Gastroesophageal sphincter (tissue), 4 donors: ENCODE data around the gene SEZ6L2. TPM values are rescaled to one million over a fixed set of nuclear protein-coding genes. Genes with fewer than 3 reads are reported as not detected.

Experiments
- ATAC-seq: fragments of 150-250 bp; one replicate; pipeline ENCODE4 v1.9.1; 2016; ENCODE audit warnings: mild to moderate bottlenecking, moderate library complexity
- H3K27ac ChIP-seq, 4 donors: fragments of 200-600 bp; sonication (generic) in 3 of 4; 1 replicate in 3 of 4; 2 replicates in 1 of 4; pipeline ENCODE4 v1.5.1; 2016 to 2019
- H3K27me3 ChIP-seq: fragments of 200-600 bp; sonication (generic); one replicate; pipeline ENCODE4 v1.5.1; 2019
- H3K36me3 ChIP-seq, 2 donors: fragments of 200-600 bp; sonication (generic); one replicate each; pipeline ENCODE4 v1.5.1; 2019; ENCODE audit warnings: control low read depth in 1 of 2
- H3K4me1 ChIP-seq, 3 donors: fragments of 200-600 bp; sonication (generic); 1 replicate in 2 of 3; 2 replicates in 1 of 3; pipeline ENCODE4 v1.5.1; 2016 to 2019; ENCODE audit warnings: control low read depth in 2 of 3
- H3K4me3 ChIP-seq, 2 donors: fragments of 200-600 bp; sonication (generic); one replicate each; pipeline ENCODE4 v1.5.1; 2019; ENCODE audit warnings: mild to moderate bottlenecking in 1 of 2, moderate library complexity in 1 of 2
- H3K9me3 ChIP-seq, 3 donors: fragments of 200-600 bp; sonication (generic); one replicate each; pipeline ENCODE4 v1.5.1; 2017 to 2019; ENCODE audit warnings: control low read depth in 2 of 3
- EP300 ChIP-seq: sonication (generic); formaldehyde crosslinking; IDR thresholded peaks from one replicate; pipeline ENCODE4 v1.6.1; 2017; ENCODE audit warnings: antibody characterized with exemption, mild to moderate bottlenecking
- POLR2A ChIP-seq, 2 donors: fragments of 450-650 bp; IDR thresholded peaks; one replicate each; pipeline ENCODE4 v1.6.1; 2017; ENCODE audit warnings: antibody characterized with exemption in 2 of 2, mild to moderate bottlenecking in 2 of 2, moderate library complexity in 1 of 2
- POLR2AphosphoS5 ChIP-seq: sonication (generic); formaldehyde crosslinking; IDR thresholded peaks from one replicate; pipeline ENCODE4 v1.6.1; 2017; ENCODE audit warnings: antibody characterized with exemption
- WGBS, 2 donors: methylation state at CpG; one replicate each; pipeline ENCODE4 v1.1.5; 2018; ENCODE audit warnings: low coverage in 1 of 2; 5-methylcytosine and 5-hydroxymethylcytosine counted together
- total RNA-seq, 4 donors: library from RNA; depleted of rRNA; stranded (reverse); fragments of >200 nt; gene quantifications; one replicate each; pipeline ENCODE4 v1.1.0, GENCODE V29; 2016
- TF ChIP-seq, protein P1 (sequence below), 4 experiments: fragments of 200-600 bp in 2 of 4; fragments of 450-650 bp in 2 of 4; sonication (generic) in 1 of 4; IDR thresholded peaks; one replicate each; pipeline ENCODE4 v1.5.1; 2017 to 2019; ENCODE audit warnings: antibody characterized with exemption in 4 of 4, mild to moderate bottlenecking in 2 of 4, moderate library complexity in 2 of 4

The SEZ6L2 gene
- total RNA-seq, 4 donors from 2014 or later: 1.1 to 1.6 (median 1.1) TPM; not detected in 1

DNA sequence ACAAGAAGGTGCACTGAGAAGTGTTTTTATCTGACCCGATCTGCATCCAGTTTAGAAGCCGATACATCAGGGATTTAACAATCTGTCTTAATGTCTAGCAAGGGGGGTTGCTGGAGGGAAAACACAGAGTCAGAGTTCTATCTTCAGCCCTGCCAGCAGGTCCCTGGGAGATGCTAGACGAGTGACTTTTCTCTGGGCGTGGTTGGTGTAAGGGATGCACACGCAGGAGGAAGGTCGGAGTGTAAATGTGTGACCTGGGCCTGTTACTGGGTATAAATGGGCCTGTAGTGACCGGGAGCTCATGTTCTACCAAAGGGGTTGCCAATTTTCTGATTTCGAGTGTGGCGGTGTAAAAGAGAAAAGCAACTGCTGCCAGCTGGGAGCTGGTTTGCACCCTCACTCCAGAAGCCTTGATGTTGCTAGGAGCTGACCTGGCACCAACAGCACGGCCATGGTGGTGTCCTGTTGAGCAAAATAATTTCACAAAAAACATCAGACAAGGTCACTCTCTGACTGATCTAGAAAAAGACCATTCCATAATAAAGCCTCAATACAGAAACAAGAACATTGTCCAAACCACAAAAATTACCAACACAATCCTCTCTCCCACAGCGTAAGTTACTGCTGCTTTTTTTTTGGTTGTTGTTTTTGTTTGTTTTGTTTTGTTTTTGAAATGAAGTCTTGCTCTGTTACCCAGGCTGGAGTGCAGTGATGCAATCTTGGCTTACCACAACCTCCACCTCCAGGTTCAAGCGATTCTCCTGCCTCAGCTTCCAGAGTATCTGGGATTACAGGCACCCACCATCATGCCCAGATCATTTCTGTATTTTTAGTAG is 27.9 kb upstream of the SEZ6L2 start:
- no peaks in the 10 kb centered on the region for H3K27me3 ChIP-seq

GRCh38 chr16:29926711-29927052 is 27.3 kb upstream of the SEZ6L2 start:
- Histone ChIP-seq H3K27me3 (no peaks in the 10 kb centered on the region), H3K4me1 (peaks cover 0 to 36% (median 15%) of the 10 kb centered on the region in 3 donors), H3K4me3 (peak overlapping the region; percentile 75 to 98), H3K27ac (peak overlapping the region; percentile 36 to 94 (median 92)), H3K36me3 (peaks cover 0 to 15% of the 10 kb centered on the region in 2 donors), H3K9me3 (no peaks in the 10 kb centered on the region)
- TF ChIP-seq, protein P1, sequence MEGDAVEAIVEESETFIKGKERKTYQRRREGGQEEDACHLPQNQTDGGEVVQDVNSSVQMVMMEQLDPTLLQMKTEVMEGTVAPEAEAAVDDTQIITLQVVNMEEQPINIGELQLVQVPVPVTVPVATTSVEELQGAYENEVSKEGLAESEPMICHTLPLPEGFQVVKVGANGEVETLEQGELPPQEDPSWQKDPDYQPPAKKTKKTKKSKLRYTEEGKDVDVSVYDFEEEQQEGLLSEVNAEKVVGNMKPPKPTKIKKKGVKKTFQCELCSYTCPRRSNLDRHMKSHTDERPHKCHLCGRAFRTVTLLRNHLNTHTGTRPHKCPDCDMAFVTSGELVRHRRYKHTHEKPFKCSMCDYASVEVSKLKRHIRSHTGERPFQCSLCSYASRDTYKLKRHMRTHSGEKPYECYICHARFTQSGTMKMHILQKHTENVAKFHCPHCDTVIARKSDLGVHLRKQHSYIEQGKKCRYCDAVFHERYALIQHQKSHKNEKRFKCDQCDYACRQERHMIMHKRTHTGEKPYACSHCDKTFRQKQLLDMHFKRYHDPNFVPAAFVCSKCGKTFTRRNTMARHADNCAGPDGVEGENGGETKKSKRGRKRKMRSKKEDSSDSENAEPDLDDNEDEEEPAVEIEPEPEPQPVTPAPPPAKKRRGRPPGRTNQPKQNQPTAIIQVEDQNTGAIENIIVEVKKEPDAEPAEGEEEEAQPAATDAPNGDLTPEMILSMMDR (IDR thresholded peaks at IDR 0.05): no peak
- TF ChIP-seq EP300 (no peak), POLR2A (IDR thresholded peaks at IDR 0.05) (no peak), POLR2AphosphoS5 (no peak)
- 1 to 3% methylated on average over 8 to 12 of the region's 12 CpGs for WGBS, 2 donors
- ATAC-seq: peak; percentile 20

More for the DNA sequence above, 27.9 kb upstream of the SEZ6L2 start:
- TF ChIP-seq POLR2A (IDR thresholded peaks at IDR 0.05): no peak
- no peak for TF ChIP-seq POLR2AphosphoS5
- TF ChIP-seq, protein P1 (IDR thresholded peaks at IDR 0.05): no peak
- ATAC-seq: no peak
- Histone ChIP-seq H3K4me3 (peak overlapping the region; percentile 75 to 98), H3K27ac (peak overlapping the region; percentile 36 to 94 (median 92)), H3K4me1 (peaks cover 0 to 36% (median 15%) of the 10 kb centered on the region in 3 donors), H3K9me3 (no peaks in the 10 kb centered on the region), H3K36me3 (peaks cover 0 to 9% of the 10 kb centered on the region in 2 donors)
- 44 to 51% methylated on average over 6 to 11 of the region's 12 CpGs for whole genome bisulfite sequencing, 2 donors

DNA sequence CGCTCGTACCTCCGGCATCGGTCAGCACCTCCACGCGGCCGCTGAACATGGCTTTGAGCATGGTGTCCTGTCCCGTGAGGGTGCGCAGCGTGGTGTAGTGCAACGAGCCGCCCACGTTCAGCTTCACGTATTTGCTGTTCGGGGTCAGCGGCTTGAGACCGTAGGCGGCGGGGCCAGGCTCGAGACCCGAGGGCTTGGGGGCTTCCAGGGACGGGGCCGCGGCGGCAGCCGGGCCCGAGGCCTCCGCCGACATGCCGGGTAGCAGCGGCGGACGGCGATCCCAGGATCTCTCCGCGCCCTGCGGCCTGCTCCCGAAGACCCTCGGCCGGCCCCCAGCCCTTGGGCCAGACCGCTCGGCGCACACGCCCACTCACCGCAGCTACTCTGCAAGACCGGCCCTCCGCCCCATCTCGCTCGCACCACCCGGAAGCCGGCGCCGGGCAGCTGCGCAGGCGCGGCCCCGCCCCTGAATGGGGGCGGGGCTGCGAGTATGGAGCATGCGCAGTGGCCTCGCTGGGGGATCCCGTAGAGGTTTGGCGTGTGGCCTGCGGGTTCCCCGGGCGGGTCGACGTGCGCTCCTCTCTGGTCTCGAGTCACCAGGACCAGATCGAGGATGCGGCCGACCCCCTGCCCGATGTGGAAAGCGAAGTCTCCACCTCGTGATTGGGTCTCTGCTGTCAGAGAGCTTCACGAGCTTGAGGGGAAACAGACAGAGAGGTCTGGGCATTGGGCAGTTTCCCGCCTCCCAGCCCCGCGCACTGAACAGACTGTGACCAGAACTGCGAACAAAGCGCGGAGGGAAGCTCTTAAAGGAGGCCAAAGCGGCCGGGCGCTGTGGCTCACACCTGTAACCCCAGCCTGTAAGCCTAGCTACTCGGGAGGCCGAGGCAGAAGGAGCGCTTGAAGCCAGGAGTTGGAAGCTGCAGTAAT is 26.7 kb upstream of the SEZ6L2 start, which contains the start of gene KCTD13:
Gene KCTD13, minus strand, starts transcription at position 446 of the 930 bp plus-strand sequence. Its CDS starts 193 bp downstream, at position 253.
- peak; percentile 98 for ATAC-seq
- TF ChIP-seq POLR2AphosphoS5 (peak; percentile 91), POLR2A (IDR thresholded peaks at IDR 0.05) (peak; percentile 81 to 83)
- TF ChIP-seq, protein P1 (IDR thresholded peaks at IDR 0.05): no peak
- Histone ChIP-seq H3K4me3 (peak within 1 kb of the TSS; percentile 75 to 98), H3K27me3 (no peaks in the 10 kb centered on the region), H3K36me3 (peaks cover 0 to 22% of the 10 kb centered on the region in 2 donors), H3K4me1 (peaks cover 0 to 36% (median 15%) of the 10 kb centered on the region in 3 donors), H3K9me3 (no peaks in the 10 kb centered on the region), H3K27ac (peak within 1 kb of the TSS; percentile 36 to 94 (median 92))
- WGBS, 2 donors: 0% methylated on average over 7 of the region's 89 CpGs

DNA sequence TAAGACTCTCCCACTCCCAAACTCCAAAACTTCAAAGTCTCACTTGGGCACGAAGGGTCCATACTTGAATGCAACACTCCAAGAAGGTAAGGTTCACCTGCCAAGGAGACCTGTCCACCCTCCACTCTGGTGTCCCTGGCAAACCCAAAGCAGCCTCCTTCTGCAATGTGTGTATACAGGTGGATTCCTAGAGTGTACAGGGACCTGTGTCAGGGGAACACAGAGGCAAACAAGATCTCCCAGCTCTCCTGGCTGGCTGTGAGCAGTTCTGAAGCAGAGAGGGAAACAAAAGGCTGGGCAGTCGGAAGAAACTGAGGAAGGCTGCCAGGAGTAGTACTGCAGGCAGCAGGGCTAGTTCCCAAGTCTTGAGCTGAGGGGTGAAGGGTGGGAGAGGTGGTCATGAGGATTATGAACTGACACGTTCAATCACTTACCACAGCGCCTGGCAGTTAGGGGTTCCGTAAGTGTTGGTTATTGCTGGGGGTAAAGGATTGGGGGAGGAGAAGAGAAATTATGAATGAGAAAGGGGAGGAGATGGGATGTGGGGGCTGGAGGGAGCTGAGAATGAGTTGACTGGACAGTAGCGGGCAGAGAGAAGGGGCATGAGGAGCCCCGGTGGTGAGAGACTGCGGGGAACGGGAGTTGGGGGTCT is 25.9 kb upstream of the SEZ6L2 start:
- Histone ChIP-seq H3K4me1 (peaks cover 0 to 36% (median 15%) of the 10 kb centered on the region in 3 donors), H3K27ac (peak overlapping the region in 2 of 4 donors; percentile 91 to 94), H3K9me3 (no peaks in the 10 kb centered on the region), H3K36me3 (peaks cover 0 to 30% of the 10 kb centered on the region in 2 donors), H3K4me3 (peak overlapping the region; percentile 75 to 98), H3K27me3 (no peaks in the 10 kb centered on the region)
- no peak for TF ChIP-seq POLR2AphosphoS5
- no peak for ATAC-seq
- WGBS, 2 donors: 3 to 8% methylated on average over 6 to 9 of the region's 9 CpGs
